ENCODE data around the gene CYP2D6. TPM values are rescaled to one million over a fixed set of nuclear protein-coding genes. Genes with fewer than 3 reads are reported as not detected.

Gene CYP2D6
- total RNA-seq, 1 experiment from 2014 or later, result 1.7 TPM

DNA sequence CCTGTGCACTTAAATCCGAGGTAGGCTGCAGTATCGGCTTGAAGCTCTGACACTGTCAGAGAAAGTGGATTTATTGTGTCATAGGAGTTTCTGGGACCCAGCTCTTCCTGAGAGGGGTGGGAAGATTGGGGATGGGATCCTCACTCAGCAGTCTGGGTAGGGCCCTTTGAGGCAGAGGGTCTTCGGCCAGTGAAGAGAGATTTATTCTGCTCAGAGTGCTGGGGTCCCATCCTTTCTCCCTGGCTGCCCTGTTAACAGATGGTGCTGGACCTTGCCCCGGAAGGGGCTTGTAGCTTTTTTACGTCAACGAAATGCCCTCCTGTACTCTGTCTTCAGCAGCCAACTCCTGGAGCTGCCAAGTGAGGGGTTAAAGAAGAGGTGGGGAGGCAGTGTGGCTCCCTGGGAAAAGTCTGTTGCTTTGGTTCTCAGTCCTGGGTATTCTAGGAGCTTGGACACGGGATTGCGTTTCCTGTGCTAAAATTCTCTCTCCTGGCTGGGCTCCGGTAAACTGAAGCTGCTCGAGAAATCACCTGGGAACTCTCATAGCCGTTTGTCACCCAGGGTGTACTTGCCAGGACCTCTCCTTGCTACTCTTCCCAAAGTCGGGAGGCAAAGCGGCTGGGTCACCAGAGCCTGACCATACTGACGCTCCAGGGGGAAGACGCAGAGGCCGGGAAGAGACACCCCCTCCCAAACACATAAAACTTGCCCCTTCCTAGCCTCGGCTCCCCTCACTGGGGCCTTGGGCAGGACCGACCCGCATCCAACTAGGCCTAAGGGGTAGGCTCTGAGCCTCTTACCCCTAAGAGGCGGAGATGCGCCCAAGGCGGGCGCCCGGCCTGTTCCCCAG lies 51.9 kb downstream of the CYP2D6 start:
- ChIA-PET CTCF (interaction anchor here (0.6 to 3.8 kb wide), 3 partner anchors 12 to 1689 kb away, joined by 3 to 27 read pairs (median 3); partner anchors contain the start of gene NDUFA6), POLR2A (interaction anchor here (0.6 to 3.1 kb wide), 4 partner anchors 12 to 389 kb away, joined by 3 to 16 read pairs (median 4); partner anchors contain the start of genes CENPM and NDUFA6)
- peak overlapping the region; percentile 95 for H3K4me3 Mint-ChIP-seq
- no peaks in the 10 kb centered on the region for H3K9me3 Mint-ChIP-seq
- H3K4me1 Mint-ChIP-seq, result peaks cover 25% of the 10 kb centered on the region
- peaks cover 1% of the 10 kb centered on the region for H3K27me3 Mint-ChIP-seq (ENCODE audit: low read depth)
- H3K36me3 Mint-ChIP-seq, result peaks cover 3% of the 10 kb centered on the region; the same call in 1 of the 2 replicates
- H3K27ac Mint-ChIP-seq, result peak overlapping the region; percentile 76
- peak; percentile 29 for ATAC-seq
- TF ChIP-seq ZNF317 (CRISPR knock-in tag; IDR thresholded peaks at IDR 0.05; ENCODE audit: borderline replicate concordance, low read depth) (no peak), NR3C1 (CRISPR knock-in tag; conservative IDR thresholded peaks at IDR 0.05; ENCODE audit: low read depth) (no peak), ESRRA (CRISPR knock-in tag; IDR thresholded peaks at IDR 0.05; ENCODE audit: borderline replicate concordance) (no peak), NR2C2 (CRISPR knock-in tag; IDR thresholded peaks at IDR 0.05) (no peak), FOXP1 (CRISPR knock-in tag; IDR thresholded peaks at IDR 0.05; ENCODE audit: borderline replicate concordance) (no peak), ZNF232 (CRISPR knock-in tag; IDR thresholded peaks at IDR 0.05) (no peak), CREB1 (CRISPR knock-in tag; IDR thresholded peaks at IDR 0.05) (no peak), NFYB (CRISPR knock-in tag; conservative IDR thresholded peaks at IDR 0.05; ENCODE audit: low read depth) (no peak)
- TF ChIP-seq, protein P1, sequence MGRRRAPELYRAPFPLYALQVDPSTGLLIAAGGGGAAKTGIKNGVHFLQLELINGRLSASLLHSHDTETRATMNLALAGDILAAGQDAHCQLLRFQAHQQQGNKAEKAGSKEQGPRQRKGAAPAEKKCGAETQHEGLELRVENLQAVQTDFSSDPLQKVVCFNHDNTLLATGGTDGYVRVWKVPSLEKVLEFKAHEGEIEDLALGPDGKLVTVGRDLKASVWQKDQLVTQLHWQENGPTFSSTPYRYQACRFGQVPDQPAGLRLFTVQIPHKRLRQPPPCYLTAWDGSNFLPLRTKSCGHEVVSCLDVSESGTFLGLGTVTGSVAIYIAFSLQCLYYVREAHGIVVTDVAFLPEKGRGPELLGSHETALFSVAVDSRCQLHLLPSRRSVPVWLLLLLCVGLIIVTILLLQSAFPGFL (CRISPR knock-in tag; IDR thresholded peaks at IDR 0.05; ENCODE audit: borderline replicate concordance), result no peak
- TF ChIP-seq, protein P2, sequence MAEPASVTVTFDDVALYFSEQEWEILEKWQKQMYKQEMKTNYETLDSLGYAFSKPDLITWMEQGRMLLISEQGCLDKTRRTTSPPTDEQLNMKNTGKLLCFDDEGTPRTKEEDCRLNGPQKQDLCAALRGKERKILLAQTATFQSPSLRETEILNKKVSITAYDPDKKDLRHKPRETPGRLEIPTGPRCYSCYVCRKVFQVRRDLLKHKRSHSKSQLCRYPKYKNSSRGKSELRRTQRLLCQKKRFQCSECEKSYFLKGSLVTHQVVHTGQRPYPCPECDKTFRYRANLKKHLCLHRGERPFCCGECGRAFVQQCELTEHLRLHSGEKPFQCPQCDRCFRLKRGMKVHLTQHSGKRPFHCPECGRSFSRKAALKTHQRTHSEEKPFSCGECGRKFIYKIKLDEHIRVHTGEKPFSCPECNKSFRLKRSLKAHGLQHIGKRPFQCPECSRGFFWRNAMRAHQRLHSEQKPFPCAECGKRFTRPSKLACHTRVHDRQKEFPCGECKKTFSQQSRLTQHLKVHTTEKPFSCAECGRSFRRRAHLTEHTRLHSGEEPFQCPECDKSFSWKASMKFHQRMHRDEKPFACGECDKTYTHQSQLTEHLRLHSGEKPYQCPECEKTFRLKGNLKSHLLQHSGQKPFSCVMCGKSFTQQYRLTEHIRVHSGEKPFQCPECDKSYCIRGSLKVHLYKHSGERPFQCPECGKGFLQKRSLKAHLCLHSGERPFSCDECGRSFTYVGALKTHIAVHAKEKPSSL (CRISPR knock-in tag; conservative IDR thresholded peaks at IDR 0.05), result no peak
- TF ChIP-seq, protein P3, sequence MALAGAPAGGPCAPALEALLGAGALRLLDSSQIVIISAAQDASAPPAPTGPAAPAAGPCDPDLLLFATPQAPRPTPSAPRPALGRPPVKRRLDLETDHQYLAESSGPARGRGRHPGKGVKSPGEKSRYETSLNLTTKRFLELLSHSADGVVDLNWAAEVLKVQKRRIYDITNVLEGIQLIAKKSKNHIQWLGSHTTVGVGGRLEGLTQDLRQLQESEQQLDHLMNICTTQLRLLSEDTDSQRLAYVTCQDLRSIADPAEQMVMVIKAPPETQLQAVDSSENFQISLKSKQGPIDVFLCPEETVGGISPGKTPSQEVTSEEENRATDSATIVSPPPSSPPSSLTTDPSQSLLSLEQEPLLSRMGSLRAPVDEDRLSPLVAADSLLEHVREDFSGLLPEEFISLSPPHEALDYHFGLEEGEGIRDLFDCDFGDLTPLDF (CRISPR knock-in tag; IDR thresholded peaks at IDR 0.05), result no peak
- TF ChIP-seq, protein P4, sequence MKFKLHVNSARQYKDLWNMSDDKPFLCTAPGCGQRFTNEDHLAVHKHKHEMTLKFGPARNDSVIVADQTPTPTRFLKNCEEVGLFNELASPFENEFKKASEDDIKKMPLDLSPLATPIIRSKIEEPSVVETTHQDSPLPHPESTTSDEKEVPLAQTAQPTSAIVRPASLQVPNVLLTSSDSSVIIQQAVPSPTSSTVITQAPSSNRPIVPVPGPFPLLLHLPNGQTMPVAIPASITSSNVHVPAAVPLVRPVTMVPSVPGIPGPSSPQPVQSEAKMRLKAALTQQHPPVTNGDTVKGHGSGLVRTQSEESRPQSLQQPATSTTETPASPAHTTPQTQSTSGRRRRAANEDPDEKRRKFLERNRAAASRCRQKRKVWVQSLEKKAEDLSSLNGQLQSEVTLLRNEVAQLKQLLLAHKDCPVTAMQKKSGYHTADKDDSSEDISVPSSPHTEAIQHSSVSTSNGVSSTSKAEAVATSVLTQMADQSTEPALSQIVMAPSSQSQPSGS (CRISPR knock-in tag; IDR thresholded peaks at IDR 0.05; ENCODE audit: borderline replicate concordance, low read depth), result no peak
- TF ChIP-seq, protein P5, sequence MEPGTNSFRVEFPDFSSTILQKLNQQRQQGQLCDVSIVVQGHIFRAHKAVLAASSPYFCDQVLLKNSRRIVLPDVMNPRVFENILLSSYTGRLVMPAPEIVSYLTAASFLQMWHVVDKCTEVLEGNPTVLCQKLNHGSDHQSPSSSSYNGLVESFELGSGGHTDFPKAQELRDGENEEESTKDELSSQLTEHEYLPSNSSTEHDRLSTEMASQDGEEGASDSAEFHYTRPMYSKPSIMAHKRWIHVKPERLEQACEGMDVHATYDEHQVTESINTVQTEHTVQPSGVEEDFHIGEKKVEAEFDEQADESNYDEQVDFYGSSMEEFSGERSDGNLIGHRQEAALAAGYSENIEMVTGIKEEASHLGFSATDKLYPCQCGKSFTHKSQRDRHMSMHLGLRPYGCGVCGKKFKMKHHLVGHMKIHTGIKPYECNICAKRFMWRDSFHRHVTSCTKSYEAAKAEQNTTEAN (CRISPR knock-in tag; IDR thresholded peaks at IDR 0.05), result no peak
- TF ChIP-seq, protein P6, sequence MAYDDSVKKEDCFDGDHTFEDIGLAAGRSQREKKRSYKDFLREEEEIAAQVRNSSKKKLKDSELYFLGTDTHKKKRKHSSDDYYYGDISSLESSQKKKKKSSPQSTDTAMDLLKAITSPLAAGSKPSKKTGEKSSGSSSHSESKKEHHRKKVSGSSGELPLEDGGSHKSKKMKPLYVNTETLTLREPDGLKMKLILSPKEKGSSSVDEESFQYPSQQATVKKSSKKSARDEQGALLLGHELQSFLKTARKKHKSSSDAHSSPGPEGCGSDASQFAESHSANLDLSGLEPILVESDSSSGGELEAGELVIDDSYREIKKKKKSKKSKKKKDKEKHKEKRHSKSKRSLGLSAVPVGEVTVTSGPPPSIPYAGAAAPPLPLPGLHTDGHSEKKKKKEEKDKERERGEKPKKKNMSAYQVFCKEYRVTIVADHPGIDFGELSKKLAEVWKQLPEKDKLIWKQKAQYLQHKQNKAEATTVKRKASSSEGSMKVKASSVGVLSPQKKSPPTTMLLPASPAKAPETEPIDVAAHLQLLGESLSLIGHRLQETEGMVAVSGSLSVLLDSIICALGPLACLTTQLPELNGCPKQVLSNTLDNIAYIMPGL (CRISPR knock-in tag; IDR thresholded peaks at IDR 0.05), result no peak
- TF ChIP-seq, protein P7, sequence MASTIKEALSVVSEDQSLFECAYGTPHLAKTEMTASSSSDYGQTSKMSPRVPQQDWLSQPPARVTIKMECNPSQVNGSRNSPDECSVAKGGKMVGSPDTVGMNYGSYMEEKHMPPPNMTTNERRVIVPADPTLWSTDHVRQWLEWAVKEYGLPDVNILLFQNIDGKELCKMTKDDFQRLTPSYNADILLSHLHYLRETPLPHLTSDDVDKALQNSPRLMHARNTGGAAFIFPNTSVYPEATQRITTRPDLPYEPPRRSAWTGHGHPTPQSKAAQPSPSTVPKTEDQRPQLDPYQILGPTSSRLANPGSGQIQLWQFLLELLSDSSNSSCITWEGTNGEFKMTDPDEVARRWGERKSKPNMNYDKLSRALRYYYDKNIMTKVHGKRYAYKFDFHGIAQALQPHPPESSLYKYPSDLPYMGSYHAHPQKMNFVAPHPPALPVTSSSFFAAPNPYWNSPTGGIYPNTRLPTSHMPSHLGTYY (CRISPR knock-in tag; IDR thresholded peaks at IDR 0.05), result no peak
- TF ChIP-seq, protein P8, sequence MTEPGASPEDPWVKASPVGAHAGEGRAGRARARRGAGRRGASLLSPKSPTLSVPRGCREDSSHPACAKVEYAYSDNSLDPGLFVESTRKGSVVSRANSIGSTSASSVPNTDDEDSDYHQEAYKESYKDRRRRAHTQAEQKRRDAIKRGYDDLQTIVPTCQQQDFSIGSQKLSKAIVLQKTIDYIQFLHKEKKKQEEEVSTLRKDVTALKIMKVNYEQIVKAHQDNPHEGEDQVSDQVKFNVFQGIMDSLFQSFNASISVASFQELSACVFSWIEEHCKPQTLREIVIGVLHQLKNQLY (CRISPR knock-in tag; IDR thresholded peaks at IDR 0.05), result no peak
- peak; percentile 27 for DNase-seq (ENCODE audit: low spot score)
